H9 (cell line): ENCODE results near the gene LRRC53. TPM values are rescaled to one million over a fixed set of nuclear protein-coding genes. Genes with fewer than 3 reads are reported as not detected.

Experiments
- DNase-seq: peaks from one replicate; pipeline ENCODE4 v3.0.0-alpha.2; 2017
- H2AFZ ChIP-seq: one replicate; pipeline ENCODE4 v1.6.1; 2013; ENCODE audit warnings: mild to moderate bottlenecking, low read length, control low read depth, moderate library complexity
- H2AK5ac ChIP-seq: 2 replicates; pipeline ENCODE4 v1.6.1; 2013; ENCODE audit warnings: low read length, control low read depth, mixed read lengths; ENCODE audit not compliant: insufficient read length
- H2BK120ac ChIP-seq: one replicate; pipeline ENCODE4 v1.6.1; 2013; ENCODE audit warnings: low read depth, mild to moderate bottlenecking, low read length, control low read depth, inconsistent platforms; ENCODE audit not compliant: poor library complexity, severe bottlenecking
- H2BK12ac ChIP-seq: 2 replicates; pipeline ENCODE4 v1.6.1; 2013; ENCODE audit warnings: low read length, control low read depth, mixed read lengths, low read depth; ENCODE audit not compliant: insufficient read length
- H2BK15ac ChIP-seq: 2 replicates; pipeline ENCODE4 v1.6.1; 2013; ENCODE audit warnings: low read depth, low read length, control low read depth
- H2BK20ac ChIP-seq: one replicate; pipeline ENCODE4 v1.6.1; 2013; ENCODE audit warnings: low read depth, mild to moderate bottlenecking, low read length, control low read depth, inconsistent platforms; ENCODE audit not compliant: poor library complexity, severe bottlenecking
- H2BK5ac ChIP-seq: 2 replicates; pipeline ENCODE4 v1.6.1; 2013; ENCODE audit warnings: low read length, control low read depth, mixed read lengths; ENCODE audit not compliant: insufficient read length
- H3K14ac ChIP-seq: 2 replicates; pipeline ENCODE4 v1.6.1; 2013; ENCODE audit warnings: low read length, control low read depth; ENCODE audit not compliant: insufficient read depth
- H3K18ac ChIP-seq: 2 replicates; pipeline ENCODE4 v1.6.1; 2013; ENCODE audit warnings: low read depth, mild to moderate bottlenecking, mixed read lengths, low read length, control low read depth; ENCODE audit not compliant: insufficient read length
- H3K23ac ChIP-seq: 2 replicates; pipeline ENCODE4 v1.6.1; 2013; ENCODE audit warnings: low read length, control low read depth, mixed read lengths, low read depth; ENCODE audit not compliant: insufficient read length
- H3K23me2 ChIP-seq: 2 replicates; pipeline ENCODE4 v1.6.1; 2013; ENCODE audit warnings: low read depth, mild to moderate bottlenecking, mixed read lengths, low read length, control low read depth; ENCODE audit not compliant: insufficient read length, poor library complexity, severe bottlenecking
- H3K27ac ChIP-seq: 2 replicates; pipeline ENCODE4 v1.5.1; 2013; ENCODE audit warnings: low read length, control low read depth, mixed read lengths, low read depth; ENCODE audit not compliant: insufficient read length
- H3K27me3 ChIP-seq: 2 replicates; pipeline ENCODE4 v1.6.1; 2013; ENCODE audit warnings: low read length, control low read depth, inconsistent platforms; ENCODE audit not compliant: insufficient read depth
- H3K4ac ChIP-seq: 2 replicates; pipeline ENCODE4 v1.6.1; 2013; ENCODE audit warnings: low read depth, mild to moderate bottlenecking, control low read depth, inconsistent platforms, low read length, moderate library complexity
- H3K4me1 ChIP-seq: 2 replicates; pipeline ENCODE4 v1.6.1; 2013; ENCODE audit warnings: low read length, control low read depth, inconsistent platforms; ENCODE audit not compliant: insufficient read depth
- H3K4me2 ChIP-seq: 2 replicates; pipeline ENCODE4 v1.6.1; 2013; ENCODE audit warnings: low read length, control low read depth, mixed read lengths; ENCODE audit not compliant: insufficient read length, insufficient read depth
- H3K56ac ChIP-seq: 2 replicates; pipeline ENCODE4 v1.6.1; 2013; ENCODE audit warnings: low read depth, mild to moderate bottlenecking, mixed read lengths, low read length, control low read depth; ENCODE audit not compliant: insufficient read length
- H3K79me1 ChIP-seq: 2 replicates; pipeline ENCODE4 v1.6.1; 2013; ENCODE audit warnings: low read depth, mild to moderate bottlenecking, moderate library complexity, low read length, control low read depth, inconsistent platforms; ENCODE audit not compliant: insufficient read depth, poor library complexity, severe bottlenecking
- H3K79me2 ChIP-seq: 2 replicates; pipeline ENCODE4 v1.6.1; 2013; ENCODE audit warnings: low read length, control low read depth, inconsistent platforms; ENCODE audit not compliant: insufficient read depth
- H3K9ac ChIP-seq: 2 replicates; pipeline ENCODE4 v1.6.1; 2013; ENCODE audit warnings: low read length, control low read depth, mixed read lengths; ENCODE audit not compliant: insufficient read length; ENCODE audit errors: extremely low read depth
- H3K9me3 ChIP-seq: one replicate; pipeline ENCODE4 v1.6.1; 2013; ENCODE audit warnings: low read depth, low read length, inconsistent platforms; ENCODE audit not compliant: control insufficient read depth
- H3T11ph ChIP-seq: one replicate; pipeline ENCODE4 v1.6.1; 2013; ENCODE audit warnings: mild to moderate bottlenecking, low read length, control low read depth, inconsistent platforms
- H4K20me1 ChIP-seq: one replicate; pipeline ENCODE4 v1.6.1; 2013; ENCODE audit not compliant: control insufficient read depth, insufficient read length, insufficient read depth
- H4K5ac ChIP-seq: 2 replicates; pipeline ENCODE4 v1.6.1; 2013; ENCODE audit warnings: low read depth, mild to moderate bottlenecking, mixed read lengths, low read length, control low read depth; ENCODE audit not compliant: insufficient read length
- H4K8ac ChIP-seq: replicated peaks from 2 replicates; pipeline ENCODE4 v1.6.1; 2013; ENCODE audit warnings: low read length, control low read depth, mixed read lengths, low read depth; ENCODE audit not compliant: insufficient read length
- H4K91ac ChIP-seq: 2 replicates; pipeline ENCODE4 v1.6.1; 2013; ENCODE audit warnings: low read depth, mild to moderate bottlenecking, moderate library complexity, mixed read lengths, low read length, control low read depth; ENCODE audit not compliant: insufficient read length
- H3K27ac Mint-ChIP-seq, 3 experiments: 2 replicates in 2 of 3; 3 replicates in 1 of 3; pipeline ENCODE4 v1.8.0; 2020 to 2021; ENCODE audit warnings: mixed read lengths in 3 of 3, mild to moderate bottlenecking in 1 of 3, moderate library complexity in 1 of 3
- H3K27me3 Mint-ChIP-seq: 2 replicates; pipeline ENCODE4 v1.8.0; 2021; ENCODE audit warnings: low read depth, mild to moderate bottlenecking, moderate library complexity, mixed read lengths
- H3K36me3 Mint-ChIP-seq, 3 experiments: 2 replicates in 2 of 3; 3 replicates in 1 of 3; pipeline ENCODE4 v1.8.0; 2020 to 2021; ENCODE audit warnings: low read depth in 3 of 3, mixed read lengths in 3 of 3; ENCODE audit not compliant: insufficient read depth in 1 of 3
- H3K4me1 Mint-ChIP-seq, 2 experiments: 2 replicates each; pipeline ENCODE4 v1.8.0; 2020; ENCODE audit warnings: mixed read lengths in 2 of 2
- H3K4me3 Mint-ChIP-seq, 2 experiments: 2 replicates in 1 of 2; 3 replicates in 1 of 2; pipeline ENCODE4 v1.8.0; 2020 to 2021; ENCODE audit warnings: mild to moderate bottlenecking in 2 of 2, mixed read lengths in 2 of 2, moderate library complexity in 1 of 2
- H3K9me3 Mint-ChIP-seq, 2 experiments: 2 replicates in 1 of 2; 3 replicates in 1 of 2; pipeline ENCODE4 v1.8.0; 2020; ENCODE audit warnings: mild to moderate bottlenecking in 2 of 2, mixed read lengths in 2 of 2, moderate library complexity in 1 of 2
- CTCF ChIP-seq: fragments of 200-600 bp; sonication (generic); conservative IDR thresholded peaks from 3 replicates; pipeline ENCODE4 v1.8.0; 2021; ENCODE audit warnings: antibody characterized with exemption, mild to moderate bottlenecking
- WGBS: extraction: QIAGEN DNeasy Blood & Tissue Kit; methylation state at CpG from one replicate; pipeline ENCODE4 v1.1.7; 2013; ENCODE audit warnings: missing lambda C conversion rate, low lambda C conversion rate, mixed read lengths; ENCODE audit not compliant: insufficient read length; ENCODE audit errors: extremely low coverage; 5-methylcytosine and 5-hydroxymethylcytosine counted together
- total RNA-seq: library from RNA; stranded (reverse); gene quantifications from 2 replicates; pipeline ENCODE4 v1.2.1, GENCODE V29; 2021

The LRRC53 gene
- total RNA-seq, 1 experiment from 2014 or later: not detected

GRCh38 chr1:74481607-74482006 is 30.8 kb downstream of the LRRC53 start:
- Mint-ChIP-seq H3K4me1 (peaks cover 31 to 32% of the 10 kb centered on the region in 2 experiments), H3K27ac (no peak overlapping the region), H3K9me3 (peaks cover 0 to 3% of the 10 kb centered on the region in 2 experiments; a peak in 2 of 5 replicates), H3K36me3 (no peaks in the 10 kb centered on the region), H3K27me3 (no peaks in the 10 kb centered on the region; the same call in 1 of the 2 replicates), H3K4me3 (no peak overlapping the region)
- Histone ChIP-seq H3K27ac (no peak overlapping the region), H2BK15ac (no peak overlapping the region), H3K23me2 (no peaks in the 10 kb centered on the region), H4K20me1 (no peaks in the 10 kb centered on the region), H3K18ac (no peak overlapping the region), H3K9ac (no peak overlapping the region), H3T11ph (no peak overlapping the region), H2AK5ac (no peak overlapping the region), H3K56ac (no peak overlapping the region), H3K9me3 (no peaks in the 10 kb centered on the region), H3K79me2 (no peaks in the 10 kb centered on the region), H3K4me2 (no peak overlapping the region), H2BK12ac (no peak overlapping the region), H2BK5ac (no peak overlapping the region), H3K4ac (no peak overlapping the region), H3K4me1 (no peaks in the 10 kb centered on the region; the same call in 1 of the 2 replicates), H3K27me3 (no peaks in the 10 kb centered on the region), H2BK120ac (no peak overlapping the region), H4K8ac (no peak overlapping the region), H2BK20ac (no peak overlapping the region), H3K23ac (no peak overlapping the region), H4K91ac (no peak overlapping the region), H2AFZ (no peak overlapping the region), H4K5ac (no peak overlapping the region), H3K14ac (no peak overlapping the region), H3K79me1 (no peaks in the 10 kb centered on the region)
- no CpG with 5 or more reads among the region's 3 CpGs for WGBS
- no peak for DNase-seq
- no peak for TF ChIP-seq CTCF
